ENCODE data around the gene METTL27.

DNA sequence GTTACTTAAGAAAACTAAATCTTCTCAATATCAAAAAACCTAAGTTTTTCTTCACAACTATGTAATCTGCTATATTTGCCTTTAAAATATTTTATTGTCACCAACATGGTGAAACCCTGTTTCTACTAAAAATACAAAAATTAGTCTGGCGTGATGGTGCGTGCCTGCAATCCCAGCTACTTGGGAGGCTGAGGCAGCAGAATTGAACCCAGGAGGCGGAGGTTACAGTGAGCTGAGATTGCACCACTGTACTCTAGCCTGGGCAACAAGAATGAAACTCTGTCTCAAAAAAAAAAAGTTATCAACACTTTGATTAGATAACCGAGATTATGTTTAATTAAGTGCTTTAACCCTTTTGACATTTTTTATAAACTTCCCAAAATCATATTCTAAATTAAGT is 39.9 kb downstream of the METTL27 start:
- TF ChIP-seq, protein P1, sequence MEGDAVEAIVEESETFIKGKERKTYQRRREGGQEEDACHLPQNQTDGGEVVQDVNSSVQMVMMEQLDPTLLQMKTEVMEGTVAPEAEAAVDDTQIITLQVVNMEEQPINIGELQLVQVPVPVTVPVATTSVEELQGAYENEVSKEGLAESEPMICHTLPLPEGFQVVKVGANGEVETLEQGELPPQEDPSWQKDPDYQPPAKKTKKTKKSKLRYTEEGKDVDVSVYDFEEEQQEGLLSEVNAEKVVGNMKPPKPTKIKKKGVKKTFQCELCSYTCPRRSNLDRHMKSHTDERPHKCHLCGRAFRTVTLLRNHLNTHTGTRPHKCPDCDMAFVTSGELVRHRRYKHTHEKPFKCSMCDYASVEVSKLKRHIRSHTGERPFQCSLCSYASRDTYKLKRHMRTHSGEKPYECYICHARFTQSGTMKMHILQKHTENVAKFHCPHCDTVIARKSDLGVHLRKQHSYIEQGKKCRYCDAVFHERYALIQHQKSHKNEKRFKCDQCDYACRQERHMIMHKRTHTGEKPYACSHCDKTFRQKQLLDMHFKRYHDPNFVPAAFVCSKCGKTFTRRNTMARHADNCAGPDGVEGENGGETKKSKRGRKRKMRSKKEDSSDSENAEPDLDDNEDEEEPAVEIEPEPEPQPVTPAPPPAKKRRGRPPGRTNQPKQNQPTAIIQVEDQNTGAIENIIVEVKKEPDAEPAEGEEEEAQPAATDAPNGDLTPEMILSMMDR (IDR thresholded peaks at IDR 0.05) = no peak
- TF ChIP-seq POLR2AphosphoS5 (IDR thresholded peaks at IDR 0.05) = no peak

All from gastroesophageal sphincter (tissue), 3 donors.